Ovary (tissue), 9 donors: ENCODE data around the gene C1QTNF8. TPM values are rescaled to one million over a fixed set of nuclear protein-coding genes. Genes with fewer than 3 reads are reported as not detected.

Source experiments
- DNase-seq, 5 donors: peaks; one replicate each; pipeline ENCODE4 v3.0.0-alpha.2; 2019 to 2020
- H3K27ac ChIP-seq, 2 donors: fragments of 200-600 bp; one replicate each; pipeline versions ENCODE4 v1.5.1 to v1.8.0; 2019 to 2022
- H3K27me3 ChIP-seq: fragments of 200-600 bp; one replicate; pipeline ENCODE4 v1.8.0; 2022
- H3K36me3 ChIP-seq: fragments of 200-600 bp; sonication (generic); one replicate; pipeline ENCODE4 v1.5.1; 2019
- H3K4me1 ChIP-seq: one replicate; pipeline ENCODE4 v1.8.1; 2013; ENCODE audit warnings: mild to moderate bottlenecking, moderate library complexity; ENCODE audit not compliant: insufficient read depth
- H3K4me3 ChIP-seq: fragments of 200-600 bp; sonication (generic); one replicate; pipeline ENCODE4 v1.5.1; 2017
- H3K9me3 ChIP-seq, 2 donors: fragments of 200-600 bp in 1 of 2; sonication (generic) in 1 of 2; one replicate each; pipeline versions ENCODE4 v1.5.1 to v1.8.1; 2013 to 2019; ENCODE audit warnings: mild to moderate bottlenecking in 1 of 2, moderate library complexity in 1 of 2
- EP300 ChIP-seq: sonication (generic); formaldehyde crosslinking; IDR thresholded peaks from one replicate; pipeline ENCODE4 v1.6.1; 2017; ENCODE audit warnings: antibody characterized with exemption
- POLR2A ChIP-seq: fragments of 450-650 bp; IDR thresholded peaks from one replicate; pipeline ENCODE4 v1.6.1; 2017; ENCODE audit warnings: antibody characterized with exemption, mild to moderate bottlenecking, moderate library complexity
- WGBS, 3 donors: extraction: QIAGEN DNeasy Blood & Tissue Kit in 1 of 3; methylation state at CpG; one replicate each; pipeline versions ENCODE4 v1.1.5 to v1.1.7; 2013 to 2017; 5-methylcytosine and 5-hydroxymethylcytosine counted together
- intact Hi-C, 4 donors: fragments of 100-400 bp; cut with DNase I; formaldehyde crosslinking; loops; one replicate each; pipeline versions ENCODE4 v1.11.0 to v1.15.1; 2022 to 2023
- polyA plus RNA-seq, 2 donors: library from polyadenylated mRNA; stranded (reverse); fragments of 200-250 nt in 1 of 2; fragments of 350-450 nt in 1 of 2; fragmentation: Illumina TruSeq in 1 of 2; extraction: RNeasy Lipid Tissue Mini Kit (QIAGEN cat#74804) in 1 of 2; gene quantifications; one replicate each; pipeline ENCODE4 v1.2.3, GENCODE V29; 2013 to 2014
- total RNA-seq, 7 donors: library from RNA; depleted of rRNA in 2 of 7; stranded (reverse); fragments of >200 nt in 2 of 7; fragmentation: NEBNext Ultra II Directional in 3 of 7; extraction: Animal tissue kit (Norgen Biotek cat#: 25700) in 3 of 7; gene quantifications; one replicate each; pipeline versions ENCODE4 v1.1.0 to v1.2.4, GENCODE V29; 2016 to 2023
- TF ChIP-seq, protein P1 (sequence below), 3 donors: fragments of 450-650 bp in 2 of 3; fragments of 200-600 bp in 1 of 3; IDR thresholded peaks; one replicate each; pipeline versions ENCODE4 v1.5.1 to v1.8.0; 2016 to 2022; ENCODE audit warnings: antibody characterized with exemption in 3 of 3, mild to moderate bottlenecking in 1 of 3
- donor health status: DM: no; HTN: no; CAD: no; lungs with moderate emphysema.
- donor health status: DM: no; HTN: no; CAD: no.
- donor health status: Bipolar disorder and iron deficiency.
- donor health status: DM: yes; HTN: yes; CAD: no.
- donor health status: DM: no; HTN: no; CAD: no.
- donor health status: DM: yes; HTN: yes; CAD: no.

C1QTNF8 gene
- total and polyA plus RNA-seq, 9 donors = 0.80 TPM; not detected in 8

- Histone ChIP-seq H3K36me3 (no peaks in the 10 kb centered on the region), H3K4me1 (no peaks in the 10 kb centered on the region), H3K9me3 (peaks cover 0 to 5% of the 10 kb centered on the region in 2 donors), H3K27ac (no peak overlapping the region), H3K27me3 (no peaks in the 10 kb centered on the region), H3K4me3 (no peak overlapping the region)
- TF ChIP-seq POLR2A (no peak), EP300 (no peak)
- TF ChIP-seq, protein P1, sequence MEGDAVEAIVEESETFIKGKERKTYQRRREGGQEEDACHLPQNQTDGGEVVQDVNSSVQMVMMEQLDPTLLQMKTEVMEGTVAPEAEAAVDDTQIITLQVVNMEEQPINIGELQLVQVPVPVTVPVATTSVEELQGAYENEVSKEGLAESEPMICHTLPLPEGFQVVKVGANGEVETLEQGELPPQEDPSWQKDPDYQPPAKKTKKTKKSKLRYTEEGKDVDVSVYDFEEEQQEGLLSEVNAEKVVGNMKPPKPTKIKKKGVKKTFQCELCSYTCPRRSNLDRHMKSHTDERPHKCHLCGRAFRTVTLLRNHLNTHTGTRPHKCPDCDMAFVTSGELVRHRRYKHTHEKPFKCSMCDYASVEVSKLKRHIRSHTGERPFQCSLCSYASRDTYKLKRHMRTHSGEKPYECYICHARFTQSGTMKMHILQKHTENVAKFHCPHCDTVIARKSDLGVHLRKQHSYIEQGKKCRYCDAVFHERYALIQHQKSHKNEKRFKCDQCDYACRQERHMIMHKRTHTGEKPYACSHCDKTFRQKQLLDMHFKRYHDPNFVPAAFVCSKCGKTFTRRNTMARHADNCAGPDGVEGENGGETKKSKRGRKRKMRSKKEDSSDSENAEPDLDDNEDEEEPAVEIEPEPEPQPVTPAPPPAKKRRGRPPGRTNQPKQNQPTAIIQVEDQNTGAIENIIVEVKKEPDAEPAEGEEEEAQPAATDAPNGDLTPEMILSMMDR (IDR thresholded peaks at IDR 0.05) = no peak
- DNase-seq = no peak
- 80 to 85% (median 84%) methylated on average over 12 of the region's 12 CpGs for WGBS, 3 donors
- intact Hi-C loops = no loop called here
Observed at GRCh38 chr16:1038932-1039331, 57.1 kb downstream of the C1QTNF8 start.

Other genes starting within 250 kb of the C1QTNF8 start
- gene LMF1, start 125.3 kb downstream of the C1QTNF8 start, total RNA-seq = 10 to 100 TPM; 18.7 to 31.9 (median 23.8) TPM
- gene LMF1, start 125.3 kb downstream of the C1QTNF8 start, polyA plus RNA-seq = 10 to 100 TPM in 1 of 2 donors, 1 to 10 TPM in 1; 7.8 to 17.8 TPM
- under 1 TPM; 0.08 to 0.48 (median 0.32) TPM for gene SOX8, start 114.5 kb downstream of the C1QTNF8 start, total RNA-seq
- gene SOX8, start 114.5 kb downstream of the C1QTNF8 start, polyA plus RNA-seq = under 1 TPM; 0.25 to 0.52 TPM
- not detected for gene SSTR5, start 23.5 kb downstream of the C1QTNF8 start, total RNA-seq
- gene SSTR5, start 23.5 kb downstream of the C1QTNF8 start, polyA plus RNA-seq = not detected
- 100 to 1,000 TPM in 5 of 7 donors, 10 to 100 TPM in 2; 36.5 to 217 (median 120) TPM for gene CACNA1H, start 56.9 kb upstream of the C1QTNF8 start, total RNA-seq
- gene CACNA1H, start 56.9 kb upstream of the C1QTNF8 start, polyA plus RNA-seq = 10 to 100 TPM in 1 of 2 donors, 1 to 10 TPM in 1; 7.3 to 80.4 TPM
- 1 to 10 TPM in 1 of 7 donors, under 1 TPM in 1, not detected in 5; 0.22 to 1.3 TPM for gene TPSG1, start 129.0 kb upstream of the C1QTNF8 start, total RNA-seq
- under 1 TPM in 1 of 2 donors, not detected in 1; 0.08 TPM for gene TPSG1, start 129.0 kb upstream of the C1QTNF8 start, polyA plus RNA-seq
- 1 to 10 TPM in 4 of 7 donors, not detected in 3; 1.4 to 7.4 (median 4.4) TPM for gene TPSB2, start 133.9 kb upstream of the C1QTNF8 start, total RNA-seq
- 10 to 100 TPM in 1 of 2 donors, 1 to 10 TPM in 1; 1.0 to 17.3 TPM for gene TPSB2, start 133.9 kb upstream of the C1QTNF8 start, polyA plus RNA-seq
- gene TPSAB1, start 144.5 kb upstream of the C1QTNF8 start, total RNA-seq = 10 to 100 TPM in 1 of 7 donors, 1 to 10 TPM in 3, under 1 TPM in 1, not detected in 2; 0.83 to 12.5 (median 8.3) TPM
- gene TPSAB1, start 144.5 kb upstream of the C1QTNF8 start, polyA plus RNA-seq = 10 to 100 TPM in 1 of 2 donors, 1 to 10 TPM in 1; 3.1 to 16.2 TPM
- under 1 TPM in 3 of 7 donors, not detected in 4; 0.23 to 0.69 (median 0.65) TPM for gene TPSD1, start 159.8 kb upstream of the C1QTNF8 start, total RNA-seq
- under 1 TPM in 1 of 2 donors, not detected in 1; 0.56 TPM for gene TPSD1, start 159.8 kb upstream of the C1QTNF8 start, polyA plus RNA-seq
- gene UBE2I, start 213.4 kb upstream of the C1QTNF8 start, total RNA-seq = 100 to 1,000 TPM in 5 of 7 donors, 10 to 100 TPM in 2; 63.9 to 180 (median 145) TPM
- gene UBE2I, start 213.4 kb upstream of the C1QTNF8 start, polyA plus RNA-seq = 100 to 1,000 TPM; 104 to 258 TPM
- gene BAIAP3, start 237.4 kb upstream of the C1QTNF8 start, total RNA-seq = 10 to 100 TPM in 1 of 7 donors, 1 to 10 TPM in 5, under 1 TPM in 1; 0.25 to 26.1 (median 2.6) TPM
- under 1 TPM; 0.25 to 0.63 TPM for gene BAIAP3, start 237.4 kb upstream of the C1QTNF8 start, polyA plus RNA-seq